ENCODE measurements around the gene ATXN7L1.

DNA sequence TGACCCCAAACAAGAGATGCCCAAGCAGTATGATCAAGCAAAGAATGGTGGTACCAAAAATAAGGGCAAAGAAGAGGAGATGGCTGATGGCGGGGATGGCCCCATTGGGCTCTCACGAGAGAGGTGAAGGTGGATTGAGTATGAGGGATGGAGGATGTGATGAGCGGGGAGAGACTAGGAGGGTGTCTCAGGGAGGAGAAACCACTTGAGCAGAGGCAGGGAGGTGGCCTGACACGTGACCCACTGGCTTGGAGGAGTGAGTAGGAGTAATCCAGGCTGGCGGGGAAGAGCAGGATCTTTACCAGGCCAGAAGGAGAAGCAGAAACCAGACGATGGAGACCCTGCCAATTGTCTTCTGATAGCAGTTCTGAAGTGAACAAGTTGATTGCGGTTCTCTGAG is 33.3 kb upstream of the ATXN7L1 start:
- TF ChIP-seq ELF4 (IDR thresholded peaks at IDR 0.05) (no peak), FOXK2 (IDR thresholded peaks at IDR 0.05) (no peak), FOXA1 (IDR thresholded peaks at IDR 0.05) (no peak), FOXM1 (IDR thresholded peaks at IDR 0.05; ENCODE audit: borderline replicate concordance) (no peak), L3MBTL2 (conservative IDR thresholded peaks at IDR 0.05) (no peak), PKNOX1 (IDR thresholded peaks at IDR 0.05) (no peak)

Measured in HEK293T (cell line).